ENCODE data around the gene ATG4D.

DNA sequence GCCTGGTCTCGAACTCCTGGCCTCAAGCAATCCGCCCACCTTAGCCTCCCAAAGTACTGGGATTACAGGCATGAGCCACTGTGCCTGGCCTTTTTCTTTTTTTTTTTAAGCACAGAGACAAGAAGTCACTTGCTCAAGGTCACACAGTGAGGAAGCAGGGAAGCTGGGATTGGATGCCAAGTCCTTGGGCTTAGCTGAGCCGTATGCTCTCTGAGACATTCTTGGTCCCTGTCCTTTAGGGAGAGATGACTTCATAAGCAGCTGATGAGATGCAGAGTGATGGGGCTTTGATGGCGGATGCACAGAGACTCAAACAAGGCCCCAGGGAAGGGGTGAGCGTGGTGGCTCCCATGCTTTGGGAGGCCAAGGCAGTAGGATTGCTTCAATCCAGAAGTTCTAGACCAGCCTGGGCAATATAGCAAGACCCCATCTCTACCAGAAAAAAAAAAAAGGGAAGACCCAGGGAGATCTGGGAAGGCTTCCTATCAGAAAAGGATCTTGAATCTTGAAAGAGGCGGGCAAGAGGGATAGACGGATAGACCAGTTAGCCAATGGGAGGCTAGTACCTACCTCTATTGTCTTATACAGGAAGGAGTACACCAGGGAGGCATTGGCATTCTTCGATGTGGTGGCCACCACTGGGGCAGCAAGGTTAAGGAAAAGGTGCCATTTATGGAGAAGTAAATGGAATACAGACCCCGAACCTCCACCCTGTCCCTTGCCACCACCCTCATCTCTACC, 39.5 kb downstream of the ATG4D start:
- no peak for TF ChIP-seq CTCF (IDR thresholded peaks at IDR 0.05; ENCODE audit: borderline replicate concordance, extremely low read depth, low read length, poor library complexity, severe bottlenecking)
- no peak for TF ChIP-seq EZH2 (IDR thresholded peaks at IDR 0.05; ENCODE audit: borderline replicate concordance, low read depth, low read length, severe bottlenecking)

Measured in DND-41 (cell line).